Testis (tissue), 3 donors: ENCODE results near the gene PPFIBP2. TPM values are rescaled to one million over a fixed set of nuclear protein-coding genes. Genes with fewer than 3 reads are reported as not detected.
A peak's percentile ranks its signal among the peaks of the same experiment; 100 is the strongest.

Experiments used
- DNase-seq: peaks from one replicate; pipeline ENCODE4 v3.0.0-alpha.2; 2019
- H3K27ac ChIP-seq, 2 donors: fragments of 200-600 bp; sonication (generic); one replicate each; pipeline ENCODE4 v1.5.1; 2019
- H3K27me3 ChIP-seq: fragments of 200-600 bp; sonication (generic); one replicate; pipeline ENCODE4 v1.5.1; 2019
- H3K36me3 ChIP-seq: fragments of 200-600 bp; sonication (generic); one replicate; pipeline ENCODE4 v1.5.1; 2017; ENCODE audit warnings: low read depth; ENCODE audit errors: missing control alignments
- H3K4me1 ChIP-seq: fragments of 200-600 bp; sonication (generic); one replicate; pipeline ENCODE4 v1.5.1; 2019
- H3K4me3 ChIP-seq, 2 donors: fragments of 200-600 bp; sonication (generic); one replicate each; pipeline ENCODE4 v1.5.1; 2017 to 2019
- H3K9me3 ChIP-seq: fragments of 200-600 bp; sonication (generic); one replicate; pipeline ENCODE4 v1.5.1; 2017
- POLR2A ChIP-seq: fragments of 450-650 bp; IDR thresholded peaks from one replicate; pipeline ENCODE4 v1.6.1; 2017; ENCODE audit warnings: antibody characterized with exemption, mild to moderate bottlenecking, moderate library complexity
- WGBS, 2 donors: methylation state at CpG; one replicate each; pipeline ENCODE4 v1.1.5; 2018; 5-methylcytosine and 5-hydroxymethylcytosine counted together
- intact Hi-C: fragments of 100-400 bp; cut with DNase I; formaldehyde crosslinking; loops from one replicate; pipeline ENCODE4 v1.15.1; 2023; ENCODE audit warnings: low total_unique reads
- polyA plus RNA-seq: library from polyadenylated mRNA; stranded (reverse); fragments of 350-450 nt; fragmentation: Illumina TruSeq; extraction: RNeasy Lipid Tissue Mini Kit (QIAGEN cat#74804); gene quantifications from one replicate; pipeline ENCODE4 v1.2.3, GENCODE V29; 2014; ENCODE audit warnings: low read depth, low replicate concordance; ENCODE audit not compliant: insufficient read depth
- total RNA-seq, 2 donors: library from RNA; depleted of rRNA; stranded (reverse); fragments of >200 nt; gene quantifications; one replicate each; pipeline ENCODE4 v1.2.3, GENCODE V29; 2016
- TF ChIP-seq, protein P1 (sequence below), 3 experiments: fragments of 450-650 bp in 2 of 3; fragments of 200-600 bp in 1 of 3; sonication (generic) in 1 of 3; IDR thresholded peaks; one replicate each; pipeline ENCODE4 v1.5.1; 2016 to 2019; ENCODE audit warnings: antibody characterized with exemption in 3 of 3, mild to moderate bottlenecking in 2 of 3, moderate library complexity in 1 of 3

Gene PPFIBP2
- total and polyA plus RNA-seq, 3 donors from 2014 or later = 70.5 to 105 (median 104) TPM

GRCh38 chr11:7606496-7606895 lies 92.7 kb downstream of the PPFIBP2 start:
- TF ChIP-seq, protein P1, sequence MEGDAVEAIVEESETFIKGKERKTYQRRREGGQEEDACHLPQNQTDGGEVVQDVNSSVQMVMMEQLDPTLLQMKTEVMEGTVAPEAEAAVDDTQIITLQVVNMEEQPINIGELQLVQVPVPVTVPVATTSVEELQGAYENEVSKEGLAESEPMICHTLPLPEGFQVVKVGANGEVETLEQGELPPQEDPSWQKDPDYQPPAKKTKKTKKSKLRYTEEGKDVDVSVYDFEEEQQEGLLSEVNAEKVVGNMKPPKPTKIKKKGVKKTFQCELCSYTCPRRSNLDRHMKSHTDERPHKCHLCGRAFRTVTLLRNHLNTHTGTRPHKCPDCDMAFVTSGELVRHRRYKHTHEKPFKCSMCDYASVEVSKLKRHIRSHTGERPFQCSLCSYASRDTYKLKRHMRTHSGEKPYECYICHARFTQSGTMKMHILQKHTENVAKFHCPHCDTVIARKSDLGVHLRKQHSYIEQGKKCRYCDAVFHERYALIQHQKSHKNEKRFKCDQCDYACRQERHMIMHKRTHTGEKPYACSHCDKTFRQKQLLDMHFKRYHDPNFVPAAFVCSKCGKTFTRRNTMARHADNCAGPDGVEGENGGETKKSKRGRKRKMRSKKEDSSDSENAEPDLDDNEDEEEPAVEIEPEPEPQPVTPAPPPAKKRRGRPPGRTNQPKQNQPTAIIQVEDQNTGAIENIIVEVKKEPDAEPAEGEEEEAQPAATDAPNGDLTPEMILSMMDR (IDR thresholded peaks at IDR 0.05) = no peak
- no peak for TF ChIP-seq POLR2A
- DNase-seq = no peak
- Histone ChIP-seq H3K9me3 (no peaks in the 10 kb centered on the region), H3K4me3 (no peak overlapping the region), H3K36me3 (no peaks in the 10 kb centered on the region), H3K27me3 (no peaks in the 10 kb centered on the region), H3K4me1 (peaks cover 7% of the 10 kb centered on the region), H3K27ac (peak overlapping the region; percentile 56 to 69)
- intact Hi-C loops = no loop called here

DNA sequence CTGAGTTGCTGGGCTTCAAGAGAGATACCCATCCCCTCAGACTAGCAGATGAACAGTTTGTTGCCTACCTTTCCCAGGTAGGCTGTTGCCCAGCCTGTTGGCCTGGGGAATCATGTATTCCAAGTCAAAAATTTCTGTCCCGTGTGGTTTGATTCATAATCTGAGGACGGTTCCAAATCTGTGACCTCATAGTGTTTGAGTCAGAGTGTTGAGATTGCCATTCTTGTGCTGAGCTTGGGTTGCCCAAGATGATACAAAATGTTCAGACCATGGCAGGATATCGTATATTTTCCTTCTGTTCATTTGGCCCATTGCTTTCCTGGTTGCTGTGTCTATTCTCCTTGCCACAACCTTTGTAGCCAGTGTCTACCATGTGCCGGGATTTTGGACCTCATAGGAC lies 95.2 kb downstream of the PPFIBP2 start:
- no peak for DNase-seq
- H3K27ac ChIP-seq = no peak overlapping the region
- H3K36me3 ChIP-seq = no peaks in the 10 kb centered on the region

GRCh38 chr11:7609521-7609920 lies 95.7 kb downstream of the PPFIBP2 start:
- Histone ChIP-seq H3K4me3 (no peak overlapping the region), H3K9me3 (no peaks in the 10 kb centered on the region), H3K36me3 (no peaks in the 10 kb centered on the region), H3K4me1 (peaks cover 18% of the 10 kb centered on the region), H3K27me3 (no peaks in the 10 kb centered on the region), H3K27ac (no peak overlapping the region)
- intact Hi-C loops = no loop called here
- no peak for TF ChIP-seq POLR2A
- TF ChIP-seq, protein P1 (IDR thresholded peaks at IDR 0.05) = no peak
- DNase-seq = no peak

More for the DNA sequence above, 95.2 kb downstream of the PPFIBP2 start:
- no peak for TF ChIP-seq POLR2A
- TF ChIP-seq, protein P1 (IDR thresholded peaks at IDR 0.05) = no peak
- Histone ChIP-seq H3K4me3 (no peak overlapping the region), H3K4me1 (peaks cover 18% of the 10 kb centered on the region), H3K9me3 (no peaks in the 10 kb centered on the region), H3K27me3 (no peaks in the 10 kb centered on the region)
- intact Hi-C loops = no loop called here
- 90 to 91% methylated on average over 4 of the region's 4 CpGs for WGBS, 2 donors

DNA sequence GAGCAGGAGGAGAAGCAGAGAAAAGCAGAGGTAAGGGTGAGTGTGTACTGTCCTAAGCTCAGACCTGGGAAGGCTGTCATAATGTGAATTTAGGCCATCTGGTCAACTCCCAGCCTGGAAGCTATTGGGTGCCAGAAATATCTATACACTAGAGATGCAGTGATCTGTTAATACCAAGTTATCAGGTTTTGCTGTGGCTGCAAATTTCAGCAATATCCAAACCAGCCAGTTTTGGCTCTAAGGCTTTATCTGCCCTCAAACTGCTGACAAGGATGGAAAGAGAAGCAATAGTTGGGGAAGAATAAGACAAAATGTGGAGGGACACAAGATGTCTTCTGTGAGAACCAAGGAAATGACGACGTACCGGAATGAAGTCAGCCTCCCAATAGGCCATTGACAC lies 96.6 kb downstream of the PPFIBP2 start:
- no peaks in the 10 kb centered on the region for H3K9me3 ChIP-seq
- no peak for DNase-seq

GRCh38 chr11:7611411-7611810 lies 97.6 kb downstream of the PPFIBP2 start:
- 62 to 71% methylated on average over 1 of the region's 1 CpG for WGBS, 2 donors
- no peak for DNase-seq
- intact Hi-C loops = no loop called here
- Histone ChIP-seq H3K36me3 (no peaks in the 10 kb centered on the region), H3K9me3 (no peaks in the 10 kb centered on the region), H3K4me3 (no peak overlapping the region), H3K27ac (no peak overlapping the region), H3K4me1 (peaks cover 11% of the 10 kb centered on the region), H3K27me3 (no peaks in the 10 kb centered on the region)
- TF ChIP-seq, protein P1 (IDR thresholded peaks at IDR 0.05) = no peak

More for the DNA sequence above, 96.6 kb downstream of the PPFIBP2 start:
- Histone ChIP-seq H3K4me1 (peaks cover 13% of the 10 kb centered on the region), H3K27me3 (no peaks in the 10 kb centered on the region), H3K36me3 (no peaks in the 10 kb centered on the region), H3K27ac (no peak overlapping the region), H3K4me3 (no peak overlapping the region)
- TF ChIP-seq, protein P1 (IDR thresholded peaks at IDR 0.05) = no peak
- TF ChIP-seq POLR2A = no peak
- 96 to 100% methylated on average over 3 of the region's 3 CpGs for WGBS, 2 donors
- intact Hi-C loops = no loop called here
